Naive thymus-derived CD4-positive, alpha-beta T cell (primary cell): ENCODE measurements around the gene ZBTB42. TPM values are rescaled to one million over a fixed set of nuclear protein-coding genes. Genes with fewer than 3 reads are reported as not detected.

Source experiments
- ATAC-seq: fragments of 150-1000 bp; cut with Tn5 transposase; 2 replicates; pipeline ENCODE4 v1.10.0; 2021; ENCODE audit warnings: mild to moderate bottlenecking, moderate library complexity
- CTCF ChIA-PET: fragments of 350-600 bp; sonication (Branson Sonifier 250); formaldehyde crosslinking; loops from one replicate; lab custom pipeline; 2021; ENCODE audit warnings: antibody characterized with exemption; lab: Charles Lee
- POLR2A ChIA-PET: fragments of 350-600 bp; sonication (Branson Sonifier 250); formaldehyde crosslinking; loops from one replicate; lab custom pipeline; 2021; ENCODE audit warnings: antibody characterized with exemption, inconsistent platforms; lab: Charles Lee
- DNase-seq, 9 donors: peaks; one replicate each; pipeline versions ENCODE4 v3.0.0 to v3.0.0-alpha.2; 2020 to 2022; ENCODE audit warnings: mixed read lengths in 1 of 9
- H3K27ac ChIP-seq: one replicate; pipeline ENCODE4 v1.7.0; 2013; ENCODE audit warnings: mild to moderate bottlenecking, low read depth, low read length, moderate library complexity
- H3K27me3 ChIP-seq, 2 donors: one replicate each; pipeline ENCODE4 v1.7.0; 2013; ENCODE audit warnings: low read length in 2 of 2, mild to moderate bottlenecking in 2 of 2, moderate library complexity in 2 of 2; ENCODE audit not compliant: control insufficient read depth in 2 of 2, insufficient read depth in 2 of 2
- H3K36me3 ChIP-seq, 3 experiments: 1 replicate in 2 of 3; 2 replicates in 1 of 3; pipeline ENCODE4 v1.7.0; 2013; ENCODE audit warnings: low read length in 3 of 3, mild to moderate bottlenecking in 3 of 3, moderate library complexity in 1 of 3; ENCODE audit not compliant: insufficient read depth in 3 of 3, control insufficient read depth in 2 of 3
- H3K4me1 ChIP-seq, 2 donors: one replicate each; pipeline ENCODE4 v1.7.0; 2013; ENCODE audit warnings: low read length in 2 of 2, mild to moderate bottlenecking in 2 of 2, moderate library complexity in 1 of 2; ENCODE audit not compliant: control insufficient read depth in 2 of 2, insufficient read depth in 2 of 2
- H3K4me3 ChIP-seq: 2 replicates; pipeline ENCODE4 v1.7.0; 2013; ENCODE audit warnings: mild to moderate bottlenecking, low read length
- H3K9me3 ChIP-seq, 3 experiments: 1 replicate in 2 of 3; 2 replicates in 1 of 3; pipeline ENCODE4 v1.7.0; 2013; ENCODE audit warnings: low read length in 3 of 3; ENCODE audit not compliant: control insufficient read depth in 2 of 3
- H3K27ac Mint-ChIP-seq, 9 donors: one replicate each; pipeline ENCODE4 v1.8.0; 2020 to 2022; ENCODE audit warnings: mixed read lengths in 9 of 9, mild to moderate bottlenecking in 8 of 9, moderate library complexity in 5 of 9, inconsistent platforms in 2 of 9
- H3K27me3 Mint-ChIP-seq, 5 donors: one replicate each; pipeline ENCODE4 v1.8.0; 2021 to 2022; ENCODE audit warnings: mixed read lengths in 5 of 5, mild to moderate bottlenecking in 1 of 5
- H3K36me3 Mint-ChIP-seq, 5 donors: one replicate each; pipeline ENCODE4 v1.8.0; 2020 to 2022; ENCODE audit warnings: mixed read lengths in 5 of 5, mild to moderate bottlenecking in 3 of 5, inconsistent platforms in 1 of 5
- H3K4me1 Mint-ChIP-seq, 7 donors: one replicate each; pipeline ENCODE4 v1.8.0; 2020 to 2022; ENCODE audit warnings: mixed read lengths in 7 of 7, mild to moderate bottlenecking in 3 of 7, inconsistent platforms in 1 of 7
- H3K4me3 Mint-ChIP-seq, 10 donors: one replicate each; pipeline ENCODE4 v1.8.0; 2020 to 2022; ENCODE audit warnings: mild to moderate bottlenecking in 10 of 10, mixed read lengths in 10 of 10, moderate library complexity in 6 of 10, inconsistent platforms in 2 of 10
- H3K9me3 Mint-ChIP-seq, 11 donors: one replicate each; pipeline ENCODE4 v1.8.0; 2020 to 2022; ENCODE audit warnings: mixed read lengths in 11 of 11, mild to moderate bottlenecking in 4 of 11, inconsistent platforms in 1 of 11, moderate library complexity in 1 of 11
- intact Hi-C, 2 donors: fragments of 100-400 bp; cut with micrococcal nuclease; formaldehyde crosslinking; loops; one replicate each; pipeline ENCODE4 v1.15.1; 2023
- polyA plus RNA-seq, 2 donors: library from polyadenylated mRNA; unstranded; fragments of 300-500 nt; fragmentation: Illumina TruSeq; gene quantifications; one replicate each; pipeline ENCODE4 v1.2.3, GENCODE V29; 2021
- total RNA-seq, 6 experiments: library from RNA in 5 of 6; stranded (reverse) in 5 of 6; gene quantifications; 1 replicate in 5 of 6; 2 replicates in 1 of 6; pipeline ENCODE4 v1.2.3 and lab custom pipeline; 2021 to 2026

ZBTB42 gene
- total and polyA plus RNA-seq, 7 experiments from 2014 or later = 2.1 to 11.3 (median 3.9) TPM

- Histone ChIP-seq H3K4me1 (peaks cover 9 to 11% of the 10 kb centered on the region in 2 donors), H3K36me3 (peaks cover 0 to 39% (median 0%) of the 10 kb centered on the region in 3 experiments), H3K4me3 (no peak overlapping the region), H3K27me3 (no peaks in the 10 kb centered on the region), H3K27ac (no peak overlapping the region), H3K9me3 (no peaks in the 10 kb centered on the region)
- H3K27ac Mint-ChIP-seq = peak overlapping the region in 2 of 9 donors; percentile 28 to 32
- ATAC-seq = no peak
- no peaks in the 10 kb centered on the region for H3K36me3 Mint-ChIP-seq
- H3K27me3 Mint-ChIP-seq = no peaks in the 10 kb centered on the region
- no peak for DNase-seq
- intact Hi-C loops = no loop called here
- H3K9me3 Mint-ChIP-seq = no peaks in the 10 kb centered on the region
- POLR2A ChIA-PET = interaction anchor here (1.3 kb wide), 1 partner anchor 16 kb away, joined by 4 read pairs; the partner anchor contains the start of gene ZBTB42
- peaks cover 0 to 23% (median 16%) of the 10 kb centered on the region in 7 donors for H3K4me1 Mint-ChIP-seq
- peak overlapping the region in 3 of 10 donors; percentile 19 to 66 (median 32) for H3K4me3 Mint-ChIP-seq
- CTCF ChIA-PET = no interaction called here
Measured at GRCh38 chr14:104784846-104785707, 15.8 kb upstream of the ZBTB42 start.

GRCh38 chr14:104785708-104786080 lies 15.2 kb upstream of the ZBTB42 start:
- H3K4me1 Mint-ChIP-seq = peaks cover 0 to 23% (median 16%) of the 10 kb centered on the region in 7 donors
- Histone ChIP-seq H3K27me3 (no peaks in the 10 kb centered on the region), H3K27ac (peak overlapping the region; percentile 35), H3K9me3 (no peaks in the 10 kb centered on the region), H3K4me3 (no peak overlapping the region), H3K36me3 (peaks cover 0 to 39% (median 2%) of the 10 kb centered on the region in 3 experiments), H3K4me1 (peaks cover 9 to 11% of the 10 kb centered on the region in 2 donors)
- peak overlapping the region in 3 of 10 donors; percentile 19 to 66 (median 32) for H3K4me3 Mint-ChIP-seq
- intact Hi-C loops = no loop called here
- H3K27me3 Mint-ChIP-seq = no peaks in the 10 kb centered on the region
- H3K27ac Mint-ChIP-seq = peak overlapping the region in 2 of 9 donors; percentile 21 to 38
- ATAC-seq (no peak), DNase-seq (no peak)
- no peaks in the 10 kb centered on the region for H3K9me3 Mint-ChIP-seq
- no peaks in the 10 kb centered on the region for H3K36me3 Mint-ChIP-seq
- ChIA-PET POLR2A (interaction anchor here (1.3 kb wide), 1 partner anchor 15 kb away, joined by 4 read pairs; the partner anchor contains the start of gene ZBTB42), CTCF (no interaction called here)

- ChIA-PET POLR2A (interaction anchor here (1.0 kb wide), 1 partner anchor 15 kb away, joined by 3 read pairs; the partner anchor contains the start of gene ZBTB42), CTCF (interaction anchor here (1.0 kb wide), 1 partner anchor 16 kb away, joined by 3 read pairs; no protein-coding TSS in a partner anchor)
- Mint-ChIP-seq H3K4me3 (peak overlapping the region in 2 of 10 donors; percentile 6 to 66), H3K4me1 (peaks cover 0 to 26% (median 16%) of the 10 kb centered on the region in 7 donors), H3K9me3 (no peaks in the 10 kb centered on the region), H3K27ac (peak overlapping the region in 3 of 9 donors; percentile 32 to 41 (median 38)), H3K36me3 (no peaks in the 10 kb centered on the region), H3K27me3 (no peaks in the 10 kb centered on the region)
- Histone ChIP-seq H3K27me3 (no peaks in the 10 kb centered on the region), H3K36me3 (peaks cover 0 to 39% (median 4%) of the 10 kb centered on the region in 3 experiments), H3K27ac (peak overlapping the region; percentile 35), H3K9me3 (no peaks in the 10 kb centered on the region), H3K4me1 (peaks cover 9 to 11% of the 10 kb centered on the region in 2 donors), H3K4me3 (no peak overlapping the region)
- intact Hi-C loops = no loop called here
- peak; percentile 60 for ATAC-seq
- no peak for DNase-seq
Measured at GRCh38 chr14:104786091-104786586, 14.8 kb upstream of the ZBTB42 start.

DNA sequence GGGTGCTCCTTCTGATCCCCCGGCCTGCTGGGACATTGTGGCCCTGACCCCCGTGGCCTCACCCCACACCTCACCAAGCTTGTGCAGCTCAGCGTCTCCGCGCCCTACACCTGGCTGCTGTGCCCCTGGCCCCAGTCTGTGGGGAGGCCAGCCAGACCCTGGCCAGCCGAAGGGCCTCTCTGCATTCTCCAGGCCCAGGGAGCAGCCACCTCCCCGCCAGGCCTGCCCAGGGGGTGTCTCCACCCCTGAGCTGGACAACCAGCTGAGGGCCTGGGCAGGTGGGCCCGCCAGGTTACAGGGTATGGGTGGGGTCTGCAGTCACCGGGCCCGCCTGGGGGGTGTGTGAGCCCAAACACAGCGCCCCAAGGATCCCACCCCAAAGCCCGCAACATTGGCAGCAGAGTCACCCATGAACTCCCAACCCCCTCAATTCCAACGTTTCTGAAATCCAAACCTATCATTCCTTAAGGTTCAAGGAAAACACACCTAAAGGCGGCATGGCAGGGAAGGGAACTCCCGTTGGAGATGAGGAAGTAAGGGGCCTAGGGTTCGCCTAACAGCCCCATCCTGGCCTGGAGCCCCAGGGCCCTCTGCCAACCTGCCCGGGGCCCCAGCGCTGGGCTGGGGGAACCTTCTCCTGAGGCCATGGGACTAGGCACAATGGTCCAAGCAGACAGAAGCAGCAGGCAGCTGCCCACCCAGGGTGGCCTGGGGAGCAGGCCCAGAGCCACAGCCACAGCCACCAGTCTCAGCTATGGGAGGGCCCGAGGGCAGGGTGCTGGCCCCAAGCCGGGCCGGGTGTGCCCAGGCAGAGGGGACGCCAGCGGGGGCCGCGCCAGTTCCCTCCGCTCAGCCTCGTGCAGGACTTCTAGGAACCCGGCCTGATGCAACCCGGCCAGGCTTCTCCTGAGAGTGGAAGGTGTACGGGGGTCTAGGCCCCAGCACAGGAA lies 13.9 kb upstream of the ZBTB42 start:
- intact Hi-C loops = no loop called here

GRCh38 chr14:104787736-104788135 lies 13.2 kb upstream of the ZBTB42 start:
- no peaks in the 10 kb centered on the region for H3K9me3 Mint-ChIP-seq
- H3K27me3 Mint-ChIP-seq = no peaks in the 10 kb centered on the region
- H3K4me1 ChIP-seq = peaks cover 9 to 15% of the 10 kb centered on the region in 2 donors
- DNase-seq (no peak), ATAC-seq (peak; percentile 33)
- peak overlapping the region in 1 of 9 donors; percentile 14 for H3K27ac Mint-ChIP-seq
- H3K4me3 Mint-ChIP-seq = peak overlapping the region in 1 of 10 donors; percentile 48
- peaks cover 0 to 4% (median 0%) of the 10 kb centered on the region in 5 donors for H3K36me3 Mint-ChIP-seq
- H3K27ac ChIP-seq = no peak overlapping the region
- CTCF ChIA-PET = interaction anchor here (0.6 kb wide), 1 partner anchor 23 kb away, joined by 3 read pairs; no protein-coding TSS in a partner anchor
- H3K4me3 ChIP-seq = no peak overlapping the region
- intact Hi-C loops = no loop called here
- peaks cover 0 to 36% (median 21%) of the 10 kb centered on the region in 7 donors for H3K4me1 Mint-ChIP-seq
- no peaks in the 10 kb centered on the region for H3K9me3 ChIP-seq
- H3K27me3 ChIP-seq = no peaks in the 10 kb centered on the region
- H3K36me3 ChIP-seq = peaks cover 0 to 46% (median 4%) of the 10 kb centered on the region in 3 experiments
- POLR2A ChIA-PET = interaction anchor here (1.2 kb wide), 2 partner anchors 12 to 93 kb away, joined by 3 read pairs; no protein-coding TSS in a partner anchor

More for the DNA sequence above, 13.9 kb upstream of the ZBTB42 start:
- Histone ChIP-seq H3K27me3 (no peaks in the 10 kb centered on the region), H3K36me3 (peaks cover 0 to 41% (median 4%) of the 10 kb centered on the region in 3 experiments), H3K27ac (no peak overlapping the region), H3K4me3 (no peak overlapping the region), H3K4me1 (peaks cover 9 to 11% of the 10 kb centered on the region in 2 donors), H3K9me3 (no peaks in the 10 kb centered on the region)
- POLR2A ChIA-PET = interaction anchor here (1.0 to 1.2 kb wide), 3 partner anchors 13 to 92 kb away, joined by 3 read pairs; partner anchors contain the start of gene ZBTB42
- no peaks in the 10 kb centered on the region for H3K27me3 Mint-ChIP-seq
- DNase-seq = no peak
- no peaks in the 10 kb centered on the region for H3K9me3 Mint-ChIP-seq
- no peak for ATAC-seq
- peak overlapping the region in 2 of 10 donors; percentile 6 to 66 for H3K4me3 Mint-ChIP-seq
- peaks cover 0 to 32% (median 20%) of the 10 kb centered on the region in 7 donors for H3K4me1 Mint-ChIP-seq
- CTCF ChIA-PET = interaction anchor here (0.6 to 1.0 kb wide), 2 partner anchors 17 to 22 kb away, joined by 3 read pairs; no protein-coding TSS in a partner anchor
- peaks cover 0 to 4% (median 0%) of the 10 kb centered on the region in 5 donors for H3K36me3 Mint-ChIP-seq
- H3K27ac Mint-ChIP-seq = peak overlapping the region in 2 of 9 donors; percentile 32 to 51
